HG03442 (cell line): Measurements from ENCODE around the gene C2orf78.

Experiments
- ATAC-seq: cut with Tn5 transposase; IDR thresholded peaks from one replicate; pipeline ENCODE4 v1.9.1; 2021; ENCODE audit warnings: mild to moderate bottlenecking, moderate library complexity; ENCODE audit not compliant: unreplicated experiment

C2orf78 gene

DNA sequence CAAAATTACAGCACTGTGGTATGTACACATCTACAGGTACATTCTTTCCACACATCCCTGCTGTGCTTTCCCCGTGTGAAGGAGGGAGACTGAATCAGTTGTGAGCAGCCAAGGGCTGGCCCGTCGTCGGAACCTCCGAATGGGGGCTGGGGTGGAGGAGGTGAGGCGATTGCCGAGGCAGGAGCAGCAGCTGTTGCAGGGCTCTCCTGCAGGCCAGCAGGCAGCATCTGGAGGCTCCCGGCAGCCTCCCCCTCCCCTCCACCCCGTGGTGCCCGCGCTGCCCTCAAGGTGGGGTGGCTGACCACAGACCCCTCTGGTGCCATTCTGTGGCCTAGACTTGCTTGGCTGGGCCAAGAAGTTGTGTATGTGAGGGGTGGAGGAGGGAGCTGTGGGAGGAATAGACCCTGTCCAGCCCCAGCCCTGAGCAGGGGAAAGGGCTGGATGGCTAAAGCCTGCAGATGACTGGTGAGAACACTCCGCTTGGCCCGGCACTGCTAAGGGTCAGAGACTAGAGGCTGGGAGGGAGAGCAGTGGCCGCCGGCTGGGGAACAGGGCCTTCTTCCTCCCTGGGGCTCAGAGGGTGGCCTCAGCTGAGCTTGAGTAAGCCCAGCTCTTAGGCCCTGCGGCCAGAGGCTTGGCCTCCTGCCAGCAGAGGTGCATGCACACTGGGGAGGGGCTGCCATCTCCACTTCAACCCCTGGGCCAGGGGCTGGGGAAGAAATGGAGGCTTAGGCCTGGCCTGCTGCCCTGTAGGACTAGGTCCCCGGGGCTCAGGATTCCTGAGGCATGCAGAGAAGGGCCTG, 52.4 kb downstream of the C2orf78 start:
- ATAC-seq: no peak

DNA sequence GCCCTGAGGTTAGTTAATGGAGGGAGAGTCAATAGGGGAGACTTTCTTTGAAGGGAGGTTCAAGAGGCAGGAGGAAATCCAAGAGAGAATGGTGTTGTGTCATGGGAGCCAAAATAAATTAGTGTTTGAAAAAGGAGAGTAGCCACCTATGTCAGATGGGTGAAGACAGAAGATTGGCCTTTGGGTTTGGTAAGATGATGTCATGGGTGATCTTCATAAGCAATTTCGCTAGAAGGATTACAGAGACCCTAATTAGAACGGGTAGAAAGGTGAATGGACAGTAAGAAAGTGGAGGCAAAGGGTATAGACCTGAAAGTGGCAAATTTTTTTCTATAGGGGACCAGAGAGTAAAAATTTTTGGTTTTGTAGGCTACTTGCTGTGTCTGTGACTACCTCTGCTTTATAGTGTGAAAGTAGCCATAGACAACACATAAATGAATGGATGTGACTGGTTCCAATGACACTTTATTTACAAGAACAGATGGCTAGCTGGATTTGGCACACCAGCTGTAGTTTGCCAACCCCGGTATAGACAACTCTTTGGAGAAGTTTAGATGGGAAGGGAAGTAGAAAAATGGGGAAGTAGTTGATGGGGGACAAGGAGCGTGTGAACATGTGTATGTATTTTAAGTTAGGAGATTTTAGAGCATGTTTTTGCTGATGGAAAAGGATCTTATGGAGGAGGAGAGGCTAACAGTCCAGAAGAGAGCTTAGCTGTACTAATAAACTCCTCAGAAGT, 54.0 kb downstream of the C2orf78 start:
- ATAC-seq: no peak

DNA sequence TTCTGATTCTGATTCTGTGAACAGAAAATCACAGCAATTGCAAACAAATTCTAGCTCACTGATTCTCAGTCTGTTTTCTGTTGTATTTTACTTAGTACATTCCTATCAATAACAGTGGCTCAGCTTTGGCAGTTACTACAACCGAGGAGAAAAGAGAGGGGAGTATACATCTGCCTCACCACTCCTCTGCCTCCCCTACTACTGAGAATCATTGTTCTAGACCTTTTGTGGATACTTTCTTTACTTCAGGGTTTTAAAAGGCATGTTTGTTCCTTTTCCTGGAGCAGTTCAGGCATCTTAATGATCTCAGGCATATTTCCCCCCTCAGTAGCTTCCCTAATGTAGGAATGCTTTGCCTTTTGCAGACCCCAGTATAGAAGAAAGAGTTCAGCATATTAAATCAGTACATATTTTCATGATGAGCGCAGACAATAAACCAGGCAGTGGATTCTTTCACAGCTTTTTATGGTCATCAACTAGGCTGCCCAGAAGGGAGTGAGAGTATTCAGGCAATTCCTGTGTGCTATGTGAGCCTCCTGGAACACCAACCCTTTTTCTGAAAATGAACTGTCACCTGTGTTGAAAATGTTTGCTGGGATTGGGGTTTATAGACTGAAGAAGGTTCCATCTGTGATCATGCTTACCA, 55.0 kb downstream of the C2orf78 start:
- no peak for ATAC-seq

DNA sequence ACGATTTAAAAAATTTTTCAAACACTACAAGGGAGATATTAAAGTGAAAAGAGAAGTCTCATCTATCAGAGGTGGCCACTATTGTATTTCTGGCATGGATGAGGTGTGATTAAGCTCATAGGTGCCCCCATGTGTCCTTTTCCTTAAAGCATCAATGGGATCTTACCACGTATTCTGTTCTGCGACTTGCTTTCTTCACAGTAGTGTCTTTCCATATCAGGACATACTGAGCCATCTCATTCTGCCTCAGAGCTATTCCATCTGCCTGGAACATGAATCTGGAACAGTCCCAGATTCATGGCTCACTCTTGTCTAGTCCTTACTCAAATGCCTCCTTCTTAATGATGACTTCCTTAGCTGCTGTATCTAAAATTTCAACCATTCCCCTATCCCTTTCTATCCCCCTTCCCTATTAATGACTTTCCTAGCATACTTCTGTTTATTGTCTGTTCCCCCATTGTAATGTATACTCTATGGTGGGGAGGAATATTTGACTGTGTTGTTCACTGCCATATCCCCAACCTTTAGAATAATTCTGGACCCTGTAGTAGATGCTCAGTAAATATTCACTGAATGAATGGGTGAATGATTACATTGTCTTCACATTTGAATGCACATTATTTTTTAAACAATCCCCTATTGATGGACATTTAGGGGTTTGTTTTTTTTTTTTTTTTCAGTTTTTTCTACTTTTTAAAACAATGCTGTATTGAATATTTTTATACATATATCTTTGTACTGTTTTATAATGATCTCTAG, 55.8 kb downstream of the C2orf78 start:
- no peak for ATAC-seq

DNA sequence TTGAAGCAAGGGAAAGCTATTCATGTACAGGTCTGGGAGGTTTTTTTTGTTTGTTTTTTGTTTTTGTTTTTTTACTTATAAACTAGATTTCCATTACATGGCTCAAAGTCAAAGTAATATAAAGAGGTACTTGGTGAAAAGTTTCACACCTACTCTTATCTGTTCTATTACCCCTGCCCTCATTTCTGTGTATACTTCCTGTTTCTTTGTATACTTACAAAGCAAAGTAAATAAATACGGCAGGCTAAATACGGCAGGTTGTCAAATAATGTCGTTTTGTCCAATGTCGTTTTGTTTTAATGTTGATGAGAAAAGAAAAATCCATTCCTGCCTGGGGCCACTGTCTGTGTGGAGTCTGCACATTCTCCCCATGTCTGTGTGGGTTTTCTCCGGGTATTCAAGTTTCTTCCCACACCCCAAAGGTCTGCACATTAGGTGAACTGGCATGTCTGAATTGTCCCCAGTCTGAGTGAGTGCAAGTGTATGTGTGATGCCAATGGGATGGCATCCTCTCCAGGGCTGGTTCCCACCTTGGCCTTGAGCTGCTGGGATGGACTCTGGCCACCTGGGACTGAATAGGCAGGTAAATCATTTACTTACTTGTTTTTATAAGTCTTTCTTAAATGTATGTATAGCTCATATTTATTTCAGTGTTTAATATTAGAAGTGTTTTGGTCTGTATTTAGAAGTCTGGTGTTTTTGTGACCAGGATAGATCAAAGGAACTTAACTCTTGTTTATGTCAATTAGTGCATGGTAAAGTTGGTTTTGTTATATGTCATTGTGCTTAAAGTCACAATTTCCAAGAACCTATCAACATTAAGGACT, 58.1 kb downstream of the C2orf78 start:
- ATAC-seq: no peak

DNA sequence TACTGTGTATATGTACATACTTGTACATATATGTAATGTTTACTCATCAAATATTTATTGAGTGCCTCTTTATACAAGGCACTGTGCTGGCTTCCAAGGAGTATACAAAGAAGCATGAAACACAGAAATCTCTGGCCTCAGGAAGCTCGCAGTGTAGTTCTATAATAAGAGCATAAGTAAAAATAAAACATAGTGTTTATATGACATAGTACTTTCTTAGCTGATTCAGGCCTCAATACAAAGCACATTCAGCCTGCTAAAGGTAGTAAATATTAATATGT, 58.7 kb downstream of the C2orf78 start:
- ATAC-seq: no peak

DNA sequence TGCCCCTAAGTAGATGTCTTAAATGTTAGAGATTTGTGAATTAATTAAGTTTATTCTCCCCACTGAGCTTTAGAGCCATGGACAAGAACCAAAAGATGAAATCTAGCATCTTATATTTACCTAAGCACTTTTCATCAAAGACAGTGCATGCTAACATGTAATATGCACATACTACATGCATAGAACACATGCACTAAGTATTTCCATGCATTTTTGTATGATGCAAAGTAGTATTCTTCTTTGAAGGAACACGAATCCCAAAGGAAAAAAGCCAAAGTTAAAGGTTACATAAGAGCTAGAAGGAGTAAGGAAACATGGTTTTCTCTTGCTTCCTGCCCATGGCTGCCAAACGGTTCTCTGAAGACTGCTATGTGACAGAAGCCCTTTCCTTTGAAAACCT, 60.1 kb downstream of the C2orf78 start:
- no peak for ATAC-seq

DNA sequence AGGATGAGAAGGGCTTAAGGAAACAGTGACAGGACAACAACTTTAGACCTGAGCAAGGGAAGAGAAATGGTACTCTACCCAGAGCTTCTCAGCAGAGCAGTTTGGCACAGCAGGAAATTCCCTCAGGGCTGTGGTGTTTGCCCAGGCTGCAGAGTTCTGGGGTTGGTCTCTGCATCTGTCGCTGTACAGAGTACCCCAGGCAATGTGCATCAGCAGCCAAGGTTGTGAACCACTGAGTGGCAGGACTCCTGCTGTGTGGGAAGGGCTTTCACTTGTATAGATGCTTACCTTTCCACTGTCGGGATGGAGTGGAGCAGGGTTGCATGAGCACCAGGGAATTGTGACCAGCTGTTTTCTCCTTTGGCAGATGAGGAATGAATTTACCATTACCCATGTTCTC, 66.0 kb downstream of the C2orf78 start:
- ATAC-seq: no peak

DNA sequence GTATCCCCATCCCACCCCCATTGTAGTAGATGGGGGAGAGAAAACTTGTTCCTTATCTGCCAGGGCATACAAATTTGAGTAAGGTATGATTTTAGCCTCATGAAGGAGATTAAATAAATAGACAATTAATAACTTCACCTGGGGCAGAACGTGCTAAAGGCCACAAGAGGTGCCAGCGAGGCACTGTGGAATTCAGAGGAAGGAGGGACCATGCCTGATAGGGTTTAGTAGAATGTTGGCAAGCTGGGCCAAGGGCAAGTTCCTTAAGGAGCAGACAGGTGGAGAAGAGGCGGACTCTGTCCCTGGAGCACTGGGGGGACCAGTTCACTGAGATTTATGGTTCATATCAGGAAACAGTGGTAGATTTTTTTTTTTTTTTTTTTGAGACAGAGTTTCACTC, 67.3 kb downstream of the C2orf78 start:
- no peak for ATAC-seq

DNA sequence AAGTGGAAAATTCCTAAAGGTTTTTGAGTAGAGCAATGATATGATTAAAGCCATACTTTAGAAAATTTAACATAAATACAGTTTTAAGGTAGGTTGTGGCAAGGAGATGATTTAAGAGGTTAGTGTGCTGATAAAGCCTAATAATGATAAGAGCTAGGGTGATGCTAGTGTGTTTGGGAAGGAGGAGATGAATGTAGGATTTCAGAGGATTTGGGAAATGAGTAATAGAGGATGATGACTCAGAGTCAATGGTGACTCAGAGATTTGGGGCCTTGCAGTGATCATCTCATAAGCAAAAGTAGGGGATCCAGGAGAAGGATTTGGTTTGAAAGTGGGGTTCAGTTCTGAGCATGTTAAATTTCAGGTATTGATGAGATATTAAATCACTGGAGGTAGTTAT, 68.0 kb downstream of the C2orf78 start:
- ATAC-seq: no peak

DNA sequence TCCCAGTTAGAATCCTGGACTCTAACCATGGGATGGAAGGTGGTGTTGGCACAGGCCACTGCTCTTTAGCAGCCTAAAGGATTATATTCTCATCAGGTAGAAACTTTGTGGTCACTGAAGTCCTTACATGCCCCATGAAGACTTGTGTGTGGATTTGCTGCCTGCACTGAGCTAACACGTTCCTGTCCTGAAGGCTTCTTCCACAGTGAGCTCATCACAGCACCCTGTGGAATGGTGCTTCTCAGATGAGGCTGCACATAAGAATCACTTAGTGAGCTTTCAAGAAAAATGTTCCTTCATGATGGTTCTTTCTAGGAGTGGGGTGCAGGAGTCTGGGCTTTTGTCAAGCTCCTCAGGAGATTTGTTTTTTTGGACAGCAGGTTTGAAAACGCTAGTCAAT, 71.5 kb downstream of the C2orf78 start:
- no peak for ATAC-seq

DNA sequence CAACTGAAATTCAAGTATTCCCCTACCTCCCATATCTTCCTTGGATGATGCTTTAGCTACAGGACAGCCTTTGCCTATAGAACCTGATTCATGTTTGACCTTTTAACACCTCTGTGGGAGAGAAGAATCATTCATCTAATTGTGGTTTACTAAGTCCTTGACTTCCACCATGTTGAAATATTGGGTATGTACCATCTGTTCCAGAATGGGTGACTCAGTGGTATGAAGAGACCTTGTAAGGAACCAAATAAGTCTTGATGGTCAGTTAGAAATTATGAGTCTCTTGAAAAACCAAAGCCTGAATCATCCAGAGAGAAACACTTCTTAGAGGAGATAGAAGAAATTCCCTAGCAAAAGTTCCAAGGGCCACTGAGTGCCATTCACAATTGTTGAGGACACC, 72.2 kb downstream of the C2orf78 start:
- no peak for ATAC-seq

DNA sequence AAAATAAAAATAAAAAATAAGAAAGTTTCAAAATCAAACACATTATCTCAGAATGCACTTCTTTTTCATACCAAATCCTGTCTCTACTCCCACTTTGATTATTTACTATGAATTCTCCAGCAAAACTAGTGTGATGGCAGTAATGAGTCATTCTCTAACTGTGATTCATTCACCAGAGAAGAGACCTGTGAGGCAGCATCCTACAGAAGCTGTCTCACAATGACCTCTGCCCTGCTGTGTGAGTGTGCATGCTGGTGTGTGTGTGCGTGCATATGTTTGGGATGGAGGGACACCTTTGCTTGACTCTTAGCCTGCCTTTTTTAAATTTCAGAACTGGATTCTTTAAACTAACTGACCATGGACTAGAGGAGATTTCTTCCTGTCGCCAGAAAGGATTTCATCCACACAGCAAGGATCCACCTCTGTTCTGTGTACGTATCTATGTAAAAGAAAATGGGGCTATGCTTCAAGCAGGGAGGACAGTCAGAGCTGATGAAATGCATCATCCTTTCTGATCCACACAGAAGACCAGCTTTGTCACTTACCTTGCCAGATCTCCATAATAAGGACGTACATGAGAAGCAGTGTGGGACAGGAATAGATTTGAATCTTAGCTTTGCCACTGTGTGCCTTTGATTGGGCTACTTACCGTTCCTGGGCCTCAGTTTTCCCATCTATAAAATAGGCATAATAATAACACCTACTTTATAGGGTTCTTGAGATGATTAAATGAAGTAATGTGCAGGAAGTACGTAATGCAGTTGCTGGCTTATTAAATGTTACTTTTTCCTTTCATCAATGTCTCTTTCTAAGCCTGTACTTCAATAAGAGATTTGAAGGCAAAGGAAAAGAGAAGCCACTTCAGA, 76.0 kb downstream of the C2orf78 start:
- no peak for ATAC-seq

DNA sequence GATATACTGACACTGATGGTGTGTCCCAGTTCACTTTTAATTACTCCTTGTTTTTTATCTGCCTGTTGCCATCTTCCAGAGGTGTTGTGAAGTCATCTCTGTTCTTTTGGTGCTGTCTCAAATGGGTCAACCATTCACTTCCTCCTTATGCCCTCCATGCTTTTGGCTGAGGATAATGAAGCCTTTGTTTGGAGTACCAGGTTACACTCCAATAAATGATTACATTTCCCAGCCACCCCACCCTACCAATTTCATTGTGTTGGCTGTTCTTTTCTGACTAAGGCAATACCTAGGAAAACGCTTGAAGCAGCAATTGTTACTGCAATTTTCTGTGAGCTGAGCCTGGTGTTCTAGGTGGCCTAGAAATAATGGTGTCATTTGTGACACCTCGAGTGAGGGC, 79.0 kb downstream of the C2orf78 start:
- no peak for ATAC-seq
